Thyroid gland (tissue), 4 donors: ENCODE measurements around the gene KRTAP3-3. TPM values are rescaled to one million over a fixed set of nuclear protein-coding genes. Genes with fewer than 3 reads are reported as not detected.

Experiments used
- DNase-seq, 2 donors: peaks; one replicate each; pipeline ENCODE4 v3.0.0-alpha.2; 2019
- H3K27ac ChIP-seq, 3 donors: fragments of 200-600 bp; sonication (generic); 1 replicate in 2 of 3; 2 replicates in 1 of 3; pipeline ENCODE4 v1.5.1; 2016 to 2019; ENCODE audit warnings: mild to moderate bottlenecking in 1 of 3, moderate library complexity in 1 of 3
- H3K27me3 ChIP-seq: fragments of 200-600 bp; sonication (generic); one replicate; pipeline ENCODE4 v1.5.1; 2019
- H3K36me3 ChIP-seq, 2 donors: fragments of 200-600 bp; sonication (generic); one replicate each; pipeline ENCODE4 v1.5.1; 2016 to 2019
- H3K4me1 ChIP-seq, 2 donors: fragments of 200-600 bp; sonication (generic); one replicate each; pipeline ENCODE4 v1.5.1; 2017 to 2019
- H3K4me3 ChIP-seq, 3 donors: fragments of 200-600 bp; sonication (generic); replicated peaks in 1 of 3; 1 replicate in 2 of 3; 2 replicates in 1 of 3; pipeline ENCODE4 v1.5.1; 2016; ENCODE audit warnings: mild to moderate bottlenecking in 1 of 3
- H3K9me3 ChIP-seq: fragments of 200-600 bp; sonication (generic); one replicate; pipeline ENCODE4 v1.5.1; 2017
- POLR2A ChIP-seq, 2 donors: fragments of 450-650 bp; IDR thresholded peaks; one replicate each; pipeline ENCODE4 v1.6.1; 2017; ENCODE audit warnings: antibody characterized with exemption in 2 of 2, mild to moderate bottlenecking in 2 of 2, moderate library complexity in 1 of 2
- WGBS, 2 donors: methylation state at CpG; one replicate each; pipeline ENCODE4 v1.1.5; 2017; 5-methylcytosine and 5-hydroxymethylcytosine counted together
- intact Hi-C: fragments of 100-400 bp; cut with DNase I; formaldehyde crosslinking; loops from one replicate; pipeline ENCODE4 v1.15.1; 2023
- small RNA-seq: library from RNA; depleted of rRNA; stranded (forward); fragments of <200 nt; gene quantifications from one replicate; pipeline ENCODE3, GENCODE V24; 2016
- total RNA-seq, 4 donors: library from RNA; depleted of rRNA; stranded (reverse); fragments of >200 nt; gene quantifications; one replicate each; pipeline ENCODE4 v1.2.3, GENCODE V29; 2016
- TF ChIP-seq, protein P1 (sequence below), 6 experiments: fragments of 200-600 bp in 3 of 6; fragments of 450-650 bp in 3 of 6; sonication (generic) in 3 of 6; IDR thresholded peaks; one replicate each; pipeline ENCODE4 v1.5.1; 2016 to 2019; ENCODE audit warnings: antibody characterized with exemption in 6 of 6, mild to moderate bottlenecking in 2 of 6, inconsistent platforms in 1 of 6, moderate library complexity in 1 of 6

KRTAP3-3 gene
- total RNA-seq, 4 donors from 2014 or later: not detected

DNA sequence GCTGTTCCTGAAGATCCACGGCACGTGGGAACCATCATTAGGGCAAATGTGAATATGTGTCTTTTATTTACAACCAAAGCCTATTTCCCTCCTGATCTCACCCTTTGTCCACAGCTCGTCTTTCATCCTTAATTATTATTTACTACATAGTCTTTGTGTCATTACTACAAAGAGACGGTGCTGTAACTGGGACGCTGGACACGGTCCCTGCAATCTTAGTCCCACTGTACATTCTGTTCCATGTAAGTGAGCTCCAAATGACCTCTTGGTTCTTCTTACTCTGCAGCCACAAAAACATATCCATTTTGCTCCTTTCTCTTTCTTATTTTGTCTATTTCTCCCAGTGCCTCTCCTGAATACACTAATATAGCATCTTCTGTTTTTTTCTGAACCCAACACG, 43.8 kb downstream of the KRTAP3-3 start:
- 79 to 83% methylated on average over 7 of the region's 7 CpGs for WGBS, 2 donors
- TF ChIP-seq, protein P1, sequence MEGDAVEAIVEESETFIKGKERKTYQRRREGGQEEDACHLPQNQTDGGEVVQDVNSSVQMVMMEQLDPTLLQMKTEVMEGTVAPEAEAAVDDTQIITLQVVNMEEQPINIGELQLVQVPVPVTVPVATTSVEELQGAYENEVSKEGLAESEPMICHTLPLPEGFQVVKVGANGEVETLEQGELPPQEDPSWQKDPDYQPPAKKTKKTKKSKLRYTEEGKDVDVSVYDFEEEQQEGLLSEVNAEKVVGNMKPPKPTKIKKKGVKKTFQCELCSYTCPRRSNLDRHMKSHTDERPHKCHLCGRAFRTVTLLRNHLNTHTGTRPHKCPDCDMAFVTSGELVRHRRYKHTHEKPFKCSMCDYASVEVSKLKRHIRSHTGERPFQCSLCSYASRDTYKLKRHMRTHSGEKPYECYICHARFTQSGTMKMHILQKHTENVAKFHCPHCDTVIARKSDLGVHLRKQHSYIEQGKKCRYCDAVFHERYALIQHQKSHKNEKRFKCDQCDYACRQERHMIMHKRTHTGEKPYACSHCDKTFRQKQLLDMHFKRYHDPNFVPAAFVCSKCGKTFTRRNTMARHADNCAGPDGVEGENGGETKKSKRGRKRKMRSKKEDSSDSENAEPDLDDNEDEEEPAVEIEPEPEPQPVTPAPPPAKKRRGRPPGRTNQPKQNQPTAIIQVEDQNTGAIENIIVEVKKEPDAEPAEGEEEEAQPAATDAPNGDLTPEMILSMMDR (IDR thresholded peaks at IDR 0.05): no peak
- no peak for TF ChIP-seq POLR2A (IDR thresholded peaks at IDR 0.05)
- H3K9me3 ChIP-seq: no peaks in the 10 kb centered on the region
- H3K4me1 ChIP-seq: no peaks in the 10 kb centered on the region
- no peaks in the 10 kb centered on the region for H3K36me3 ChIP-seq
- H3K27ac ChIP-seq: no peak overlapping the region
- intact Hi-C loops: no loop called here
- no peaks in the 10 kb centered on the region for H3K27me3 ChIP-seq
- no peak overlapping the region for H3K4me3 ChIP-seq
- no peak for DNase-seq

DNA sequence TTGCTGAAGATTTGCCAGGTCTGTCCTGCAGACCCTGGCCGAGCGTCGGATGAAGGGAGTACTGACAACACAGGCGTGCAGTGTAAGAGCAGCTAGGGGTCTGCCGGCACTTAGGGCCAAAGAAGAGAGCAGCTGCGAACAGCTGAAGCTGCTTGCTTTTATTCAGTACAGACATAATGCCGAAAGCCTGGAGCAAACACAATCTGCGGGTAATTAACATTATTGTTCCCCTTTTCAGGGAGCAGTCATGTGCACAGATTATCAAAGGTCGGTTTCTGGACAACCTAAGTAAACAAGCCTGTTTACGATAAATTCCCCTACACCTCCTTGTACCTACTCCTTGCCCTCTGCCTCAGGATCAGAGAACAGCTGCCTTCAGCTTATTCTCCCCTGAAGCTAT, 44.5 kb downstream of the KRTAP3-3 start:
- TF ChIP-seq, protein P1 (IDR thresholded peaks at IDR 0.05): no peak
- Histone ChIP-seq H3K36me3 (no peaks in the 10 kb centered on the region), H3K9me3 (no peaks in the 10 kb centered on the region), H3K27ac (no peak overlapping the region), H3K4me3 (no peak overlapping the region), H3K27me3 (no peaks in the 10 kb centered on the region), H3K4me1 (no peaks in the 10 kb centered on the region)
- DNase-seq: no peak
- intact Hi-C loops: no loop called here
- 22 to 26% methylated on average over 10 of the region's 10 CpGs for WGBS, 2 donors

DNA sequence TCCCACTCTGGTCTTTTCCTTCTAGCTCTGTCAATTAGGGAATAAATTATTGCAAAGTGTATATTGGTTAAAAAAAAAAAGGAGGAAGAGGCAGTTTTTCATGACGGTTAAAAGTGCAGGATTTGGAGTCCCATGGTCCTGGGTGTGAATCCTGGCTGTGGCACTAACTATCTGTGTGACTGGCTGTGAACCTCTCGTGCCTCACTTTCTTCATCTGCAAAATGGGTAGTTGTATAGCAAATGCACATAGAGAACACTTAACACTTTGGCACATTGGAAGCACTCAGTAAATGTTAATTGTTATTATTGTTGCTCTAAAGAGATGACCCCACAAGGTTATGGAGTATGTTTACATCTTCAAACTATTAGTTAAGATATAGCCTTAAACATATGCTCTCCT, 46.0 kb downstream of the KRTAP3-3 start:
- H3K4me1 ChIP-seq: no peaks in the 10 kb centered on the region
- no peak for DNase-seq
- H3K27me3 ChIP-seq: no peaks in the 10 kb centered on the region
- H3K9me3 ChIP-seq: no peaks in the 10 kb centered on the region
- H3K27ac ChIP-seq: no peak overlapping the region
- no peaks in the 10 kb centered on the region for H3K36me3 ChIP-seq
- no peak for TF ChIP-seq POLR2A (IDR thresholded peaks at IDR 0.05)
- TF ChIP-seq, protein P1 (IDR thresholded peaks at IDR 0.05): no peak
- 85 to 89% methylated on average over 2 of the region's 2 CpGs for WGBS, 2 donors
- H3K4me3 ChIP-seq: no peak overlapping the region
- intact Hi-C loops: no loop called here

DNA sequence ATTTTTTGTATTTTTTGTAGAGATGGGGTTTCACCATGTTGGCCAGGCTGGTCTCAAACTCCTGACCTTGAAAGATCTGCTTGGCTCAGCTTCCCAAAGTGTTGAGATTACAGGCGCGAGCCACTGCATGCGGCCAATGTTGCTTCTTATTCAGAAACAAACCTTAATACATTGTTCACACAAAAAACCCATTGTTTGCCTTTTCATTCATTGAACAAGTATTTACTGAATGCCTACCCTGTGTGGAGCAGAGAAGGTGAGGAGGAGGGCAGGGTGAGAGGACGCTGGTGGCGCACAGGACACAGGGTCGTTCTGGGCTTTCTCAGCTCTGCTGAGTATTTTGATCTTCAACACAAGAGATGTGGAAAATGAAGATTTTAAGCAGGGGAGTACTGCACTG, 48.5 kb downstream of the KRTAP3-3 start:
- intact Hi-C loops: no loop called here
- H3K4me1 ChIP-seq: no peaks in the 10 kb centered on the region
- no peak for DNase-seq
- no peaks in the 10 kb centered on the region for H3K36me3 ChIP-seq
- no peak overlapping the region for H3K4me3 ChIP-seq
- WGBS, 2 donors: 80 to 82% methylated on average over 6 of the region's 6 CpGs
- no peaks in the 10 kb centered on the region for H3K27me3 ChIP-seq
- TF ChIP-seq, protein P1 (IDR thresholded peaks at IDR 0.05): no peak
- TF ChIP-seq POLR2A (IDR thresholded peaks at IDR 0.05): no peak
- H3K27ac ChIP-seq: no peak overlapping the region
- H3K9me3 ChIP-seq: no peaks in the 10 kb centered on the region

DNA sequence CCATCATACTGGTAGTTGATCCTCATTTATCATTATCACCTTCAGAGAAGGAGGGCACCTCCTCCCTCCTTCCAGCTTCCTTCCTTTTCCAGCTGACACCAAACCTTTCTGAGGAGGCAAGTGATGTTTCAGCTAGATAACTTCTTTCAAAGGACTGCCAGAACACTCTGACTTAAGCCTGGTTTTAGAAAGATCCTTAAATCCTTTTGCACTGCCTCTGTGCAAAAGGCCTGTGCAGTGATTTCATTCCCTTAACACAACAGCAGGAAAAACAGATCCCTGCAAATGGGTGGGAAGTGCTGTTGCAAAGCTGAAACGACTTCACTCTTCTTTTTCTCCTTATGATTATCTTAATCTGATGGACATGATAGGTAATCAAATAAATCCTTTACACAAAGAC, 49.4 kb downstream of the KRTAP3-3 start:
- no peak for DNase-seq
- TF ChIP-seq, protein P1 (IDR thresholded peaks at IDR 0.05): no peak
- no peak for TF ChIP-seq POLR2A (IDR thresholded peaks at IDR 0.05)
- intact Hi-C loops: no loop called here
- Histone ChIP-seq H3K9me3 (no peaks in the 10 kb centered on the region), H3K27ac (no peak overlapping the region), H3K4me3 (no peak overlapping the region), H3K4me1 (no peaks in the 10 kb centered on the region), H3K36me3 (no peaks in the 10 kb centered on the region), H3K27me3 (no peaks in the 10 kb centered on the region)
- 20 to 25% methylated on average over 1 of the region's 1 CpG for WGBS, 2 donors

Small RNAs within 50 kb of the gene (small RNA-seq; reads per million reads assigned to genes)
- gene KRTAP3-4P: not detected

Other genes starting within 250 kb of the KRTAP3-3 start
- not detected for gene KRT25, start 238.8 kb downstream of the KRTAP3-3 start, total RNA-seq
- gene KRT26, start 222.0 kb downstream of the KRTAP3-3 start, total RNA-seq: not detected
- not detected for gene KRT27, start 211.6 kb downstream of the KRTAP3-3 start, total RNA-seq
- not detected for gene KRT28, start 194.2 kb downstream of the KRTAP3-3 start, total RNA-seq
- 10 to 100 TPM in 2 of 4 donors, 1 to 10 TPM in 2; 1.3 to 10.8 (median 8.8) TPM for gene KRT10, start 171.6 kb downstream of the KRTAP3-3 start, total RNA-seq
- gene KRT12, start 126.9 kb downstream of the KRTAP3-3 start, total RNA-seq: not detected
- not detected for gene KRT20, start 108.9 kb downstream of the KRTAP3-3 start, total RNA-seq
- 1 to 10 TPM in 1 of 4 donors, not detected in 3; 4.6 TPM for gene KRT23, start 56.5 kb downstream of the KRTAP3-3 start, total RNA-seq
- not detected for gene KRT39, start 27.2 kb downstream of the KRTAP3-3 start, total RNA-seq
- not detected for gene KRT40, start 9.8 kb downstream of the KRTAP3-3 start, total RNA-seq
- gene KRTAP3-2, start 5.7 kb upstream of the KRTAP3-3 start, total RNA-seq: not detected
- not detected for gene KRTAP3-1, start 15.0 kb upstream of the KRTAP3-3 start, total RNA-seq
- gene KRTAP1-5, start 33.0 kb upstream of the KRTAP3-3 start, total RNA-seq: not detected
- gene KRTAP1-4, start 36.0 kb upstream of the KRTAP3-3 start, total RNA-seq: not detected
- not detected for gene KRTAP1-3, start 40.7 kb upstream of the KRTAP3-3 start, total RNA-seq
- not detected for gene KRTAP1-1, start 47.3 kb upstream of the KRTAP3-3 start, total RNA-seq
- gene KRTAP2-1, start 53.2 kb upstream of the KRTAP3-3 start, total RNA-seq: not detected
- gene KRTAP2-2, start 61.1 kb upstream of the KRTAP3-3 start, total RNA-seq: not detected
- gene KRTAP2-3, start 66.0 kb upstream of the KRTAP3-3 start, total RNA-seq: not detected
- gene KRTAP2-4, start 71.7 kb upstream of the KRTAP3-3 start, total RNA-seq: not detected
- not detected for gene KRTAP4-7, start 90.0 kb upstream of the KRTAP3-3 start, total RNA-seq
- not detected for gene KRTAP4-8, start 104.0 kb upstream of the KRTAP3-3 start, total RNA-seq
- gene KRTAP4-16, start 108.0 kb upstream of the KRTAP3-3 start, total RNA-seq: not detected
- not detected for gene KRTAP4-9, start 111.2 kb upstream of the KRTAP3-3 start, total RNA-seq
- not detected for gene KRTAP4-11, start 124.2 kb upstream of the KRTAP3-3 start, total RNA-seq
- gene KRTAP4-12, start 130.0 kb upstream of the KRTAP3-3 start, total RNA-seq: not detected
- gene KRTAP4-6, start 146.4 kb upstream of the KRTAP3-3 start, total RNA-seq: not detected
- gene KRTAP4-5, start 155.7 kb upstream of the KRTAP3-3 start, total RNA-seq: not detected
- gene KRTAP4-4, start 166.6 kb upstream of the KRTAP3-3 start, total RNA-seq: not detected
- gene KRTAP4-3, start 174.1 kb upstream of the KRTAP3-3 start, total RNA-seq: not detected
- gene KRTAP4-2, start 184.1 kb upstream of the KRTAP3-3 start, total RNA-seq: not detected
- not detected for gene KRTAP4-1, start 190.7 kb upstream of the KRTAP3-3 start, total RNA-seq
- not detected for gene KRTAP9-1, start 195.7 kb upstream of the KRTAP3-3 start, total RNA-seq
- gene KRTAP9-2, start 232.5 kb upstream of the KRTAP3-3 start, total RNA-seq: not detected
- gene KRTAP9-3, start 238.3 kb upstream of the KRTAP3-3 start, total RNA-seq: not detected
- gene KRTAP9-8, start 243.8 kb upstream of the KRTAP3-3 start, total RNA-seq: not detected